GM21367 (cell line): Measurements from ENCODE around the gene MCCC1.
A peak's percentile ranks its signal among the peaks of the same experiment; 100 is the strongest.
"Not testable (repeated sequence)": the region's sequence is repeated elsewhere in the genome, so short reads cannot be mapped to it uniquely, and the experiment has no call there.

Experiments used
- ATAC-seq: cut with Tn5 transposase; IDR thresholded peaks from one replicate; pipeline ENCODE4 v1.9.1; 2021; ENCODE audit not compliant: unreplicated experiment

Gene MCCC1

DNA sequence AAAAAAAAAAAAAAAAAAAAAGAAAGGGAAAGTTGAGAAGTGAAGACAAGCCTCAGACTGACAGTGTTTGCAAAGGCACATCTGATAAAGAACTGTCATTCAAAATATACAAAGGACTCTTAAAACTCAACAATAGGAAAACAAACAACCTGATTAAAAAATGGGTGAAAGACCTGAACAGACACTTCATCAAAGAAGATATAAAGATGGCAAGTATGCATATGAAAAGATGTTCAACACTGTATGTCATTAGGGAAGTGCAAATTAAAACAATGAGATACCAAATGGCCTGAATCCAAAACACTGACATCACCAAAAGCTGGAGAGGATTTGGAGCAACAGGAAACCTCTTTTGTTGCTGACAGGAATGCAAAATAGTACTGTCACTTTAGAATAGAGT lies 48.6 kb downstream of the MCCC1 start:
- ATAC-seq: no peak

DNA sequence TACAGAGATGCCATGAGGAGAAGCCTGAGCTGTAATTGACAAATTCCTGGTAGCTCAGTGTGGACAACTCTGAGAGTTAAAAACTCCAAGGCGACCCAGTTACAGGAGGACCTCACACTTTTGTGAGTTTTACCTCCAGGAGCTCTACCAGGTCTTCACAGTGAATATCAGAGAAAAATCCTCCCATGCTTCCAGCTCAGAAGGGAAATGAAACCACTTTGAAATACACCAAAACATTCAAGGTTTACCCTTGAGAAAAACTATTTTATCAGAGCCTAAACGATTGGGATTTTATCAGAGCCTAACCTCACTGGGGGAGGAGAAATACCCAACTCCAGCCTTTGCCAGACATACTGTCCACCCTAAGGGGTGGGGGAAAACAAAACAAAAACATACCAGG lies 52.4 kb downstream of the MCCC1 start:
- ATAC-seq: no peak

DNA sequence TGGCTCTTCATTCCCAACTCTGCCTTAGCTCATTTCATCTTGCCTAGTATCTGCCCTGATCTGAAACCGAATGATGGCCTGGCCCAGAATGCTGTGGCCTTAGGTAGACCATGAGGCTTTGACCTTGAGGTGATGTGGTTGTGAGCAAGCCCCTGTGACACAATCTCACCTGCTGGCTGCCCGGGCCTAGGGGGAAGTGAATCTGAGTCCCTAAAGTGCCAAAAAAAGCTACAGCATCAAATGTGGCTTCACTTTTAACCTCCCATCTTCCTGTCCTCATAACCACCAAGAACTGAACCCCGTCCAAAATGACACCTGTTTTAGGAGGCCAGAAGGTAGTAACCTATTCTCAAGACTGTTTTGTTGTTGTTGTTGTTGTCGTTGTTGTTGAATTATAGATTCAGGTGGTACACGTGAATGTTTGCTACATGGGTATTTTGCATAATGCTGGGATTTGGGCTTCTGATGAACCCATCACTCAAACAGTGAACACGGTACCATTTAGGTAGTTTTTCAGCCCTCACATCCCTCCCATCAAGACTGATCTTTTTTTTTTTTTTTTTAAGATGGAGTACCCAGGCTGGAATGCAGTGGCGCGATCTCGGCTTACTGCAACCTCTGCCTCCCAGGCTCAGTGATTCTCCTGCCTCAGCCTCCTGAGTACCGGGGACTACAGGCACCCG lies 54.6 kb downstream of the MCCC1 start:
- ATAC-seq: peak; percentile 98

DNA sequence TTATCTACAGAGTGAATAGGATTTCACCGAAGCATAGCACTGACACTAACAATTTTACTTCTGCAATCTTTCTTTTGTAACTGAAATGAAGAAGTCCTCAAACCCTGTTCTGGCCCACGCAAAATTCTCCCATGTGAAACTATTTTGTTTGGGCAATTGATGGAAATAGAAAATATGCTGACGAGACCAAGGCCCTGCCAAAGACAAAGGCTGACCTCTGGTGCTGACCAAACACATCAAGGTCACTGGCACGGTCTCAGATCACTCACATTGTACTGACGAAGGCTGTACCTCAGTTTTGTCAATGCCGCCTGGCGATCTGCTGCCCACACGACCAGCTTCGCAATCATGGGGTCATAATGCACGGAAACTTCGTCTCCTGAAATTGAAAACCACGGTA lies 60.5 kb downstream of the MCCC1 start:
- ATAC-seq: no peak

DNA sequence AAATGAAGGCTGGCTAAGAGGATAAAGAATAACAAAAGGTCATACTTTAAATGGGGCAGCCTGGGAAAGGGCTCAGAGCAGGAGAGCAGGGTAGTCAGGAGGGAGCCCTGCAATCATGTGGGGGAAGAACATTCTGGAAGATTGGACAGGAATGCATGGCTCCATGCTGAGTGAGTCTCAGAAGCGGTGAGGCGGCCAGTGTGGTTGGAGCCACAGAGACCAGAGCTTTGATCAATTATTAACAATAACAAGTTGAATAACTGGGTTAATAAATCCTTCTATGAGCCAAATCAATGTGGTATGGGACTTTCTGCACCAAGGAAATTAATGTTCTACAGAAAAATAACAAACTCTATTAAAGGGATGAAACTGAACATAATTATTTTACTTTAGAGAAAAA lies 61.1 kb downstream of the MCCC1 start:
- ATAC-seq: no peak

DNA sequence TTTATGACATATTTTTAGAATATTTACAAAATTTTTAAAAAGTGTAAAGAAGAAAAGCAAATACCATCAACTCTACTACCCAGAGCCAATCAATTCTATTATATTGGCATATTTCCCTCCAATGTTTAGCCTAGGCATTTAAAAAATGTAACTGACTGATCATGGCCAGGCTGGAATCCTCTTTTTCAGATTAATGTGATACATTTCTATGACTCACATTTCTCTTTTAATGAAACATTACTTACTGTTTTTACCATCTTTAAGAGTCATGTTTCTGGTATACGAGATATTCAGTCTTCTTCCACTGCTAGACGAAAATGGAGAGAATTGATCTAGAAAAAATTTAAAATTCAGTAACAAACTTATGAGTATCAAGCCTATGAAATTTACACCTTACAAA lies 65.5 kb downstream of the MCCC1 start:
- ATAC-seq: no peak

DNA sequence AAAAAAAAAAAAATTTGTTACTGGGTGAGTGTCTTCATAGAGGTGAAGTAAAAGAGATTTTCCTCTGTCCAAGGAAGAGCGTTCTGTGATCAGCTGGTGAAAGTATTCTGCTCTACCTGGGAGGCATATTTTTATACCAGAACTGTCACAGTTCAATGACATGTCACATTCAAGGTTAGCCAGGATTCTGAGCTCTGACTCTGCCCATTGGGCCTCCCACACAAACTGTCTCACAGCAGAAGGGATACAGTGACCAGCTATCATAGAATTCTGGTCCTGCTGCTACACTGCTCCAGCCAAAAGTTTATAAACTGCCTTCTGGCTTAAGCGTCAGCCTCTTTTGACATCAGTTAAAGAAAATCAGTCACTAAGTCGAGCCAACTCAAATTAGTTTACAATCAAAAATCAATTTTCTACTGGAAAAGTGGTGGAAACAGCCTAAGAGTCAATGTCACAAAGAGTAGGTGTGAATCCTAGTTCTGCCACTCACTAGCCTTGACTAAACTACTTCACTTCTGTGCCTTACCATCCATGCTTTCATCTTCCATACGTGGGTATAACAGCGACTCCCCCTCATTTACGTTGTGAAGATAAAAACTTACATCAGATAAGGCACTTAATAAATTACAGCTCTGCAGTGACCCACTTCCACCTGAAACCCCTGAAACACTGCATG lies 66.3 kb downstream of the MCCC1 start:
- no peak for ATAC-seq

DNA sequence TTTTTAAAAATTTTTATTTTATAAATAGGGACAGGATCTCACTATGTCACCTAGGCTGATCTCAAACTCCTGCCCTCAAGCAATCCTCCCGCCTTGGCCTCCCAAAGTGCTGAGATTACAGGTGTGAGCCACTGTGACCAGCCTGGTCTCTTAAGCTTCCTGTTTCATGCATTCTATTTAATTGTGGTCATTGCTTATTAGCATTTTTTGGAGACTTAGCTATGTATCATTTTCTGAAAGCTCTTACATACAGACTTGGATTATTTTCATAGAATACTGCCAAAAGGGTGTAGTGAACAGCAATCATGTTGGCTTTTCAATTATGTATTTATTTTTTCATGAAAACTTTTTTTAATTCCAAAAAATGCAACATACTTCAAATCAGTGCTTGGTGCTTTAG lies 67.5 kb downstream of the MCCC1 start:
- no peak for ATAC-seq

DNA sequence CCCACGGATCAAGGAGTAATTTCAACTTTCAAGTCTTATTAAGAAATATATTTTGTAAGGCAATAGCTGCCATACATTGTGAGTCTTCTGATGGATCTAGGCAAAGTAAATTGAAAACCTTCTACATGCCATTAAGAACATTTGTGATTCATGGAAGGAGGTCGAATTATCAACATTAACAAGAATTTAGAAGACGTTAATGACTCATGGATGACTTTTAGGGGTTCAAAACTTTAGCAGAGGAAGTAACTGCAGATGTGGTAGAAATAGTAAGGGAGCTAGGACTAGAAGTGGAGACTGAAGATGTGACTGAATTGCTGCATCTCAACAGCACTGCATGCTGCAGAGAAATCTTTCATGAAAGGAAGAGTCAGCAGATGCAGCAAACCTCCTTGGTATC lies 70.9 kb downstream of the MCCC1 start:
- ATAC-seq: no peak

DNA sequence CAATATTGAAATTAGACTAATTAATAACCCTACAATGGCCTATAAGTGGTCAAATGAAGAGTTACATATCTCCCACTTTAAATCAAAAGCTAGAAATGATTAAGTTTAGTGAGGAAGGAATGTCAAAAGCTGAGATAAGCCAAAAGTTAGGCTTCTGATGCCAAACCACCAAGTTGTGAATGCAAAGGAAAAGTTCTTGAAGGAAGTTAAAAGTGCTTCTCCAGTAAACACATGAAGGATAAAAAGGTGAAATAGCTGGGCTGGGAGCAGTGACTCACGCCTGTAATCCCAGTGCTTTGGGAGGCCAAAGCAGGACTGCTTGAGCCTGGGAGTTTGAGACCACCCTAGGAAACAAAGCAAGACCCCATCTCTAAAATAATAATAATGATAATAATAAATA lies 72.0 kb downstream of the MCCC1 start:
- ATAC-seq: no peak

DNA sequence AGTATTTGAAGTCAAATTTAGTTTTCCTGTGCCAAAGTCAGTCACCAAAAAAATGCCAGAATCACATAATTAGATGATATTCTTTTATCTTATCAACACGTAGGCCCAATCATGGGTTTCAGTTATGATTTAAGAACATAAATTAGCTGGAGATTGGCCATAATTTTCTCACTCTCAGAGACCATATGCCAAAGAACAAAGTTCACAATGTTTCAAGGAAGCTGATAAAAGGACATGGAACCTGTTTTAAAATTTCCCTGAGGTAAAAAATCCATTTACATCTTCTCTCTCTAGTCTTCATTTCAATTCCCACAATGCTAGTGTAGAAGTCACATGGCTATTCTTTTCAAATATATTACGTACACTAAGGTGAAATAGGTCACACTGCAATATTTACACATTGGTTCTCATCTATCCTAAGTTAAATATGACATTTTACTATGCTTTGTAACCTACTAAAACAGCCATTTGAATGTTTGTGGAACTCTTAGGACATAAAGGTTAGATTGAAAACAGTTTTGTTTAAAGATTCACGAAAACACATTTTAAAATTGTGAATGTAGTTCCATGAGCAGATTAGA lies 76.3 kb downstream of the MCCC1 start:
- no peak for ATAC-seq

DNA sequence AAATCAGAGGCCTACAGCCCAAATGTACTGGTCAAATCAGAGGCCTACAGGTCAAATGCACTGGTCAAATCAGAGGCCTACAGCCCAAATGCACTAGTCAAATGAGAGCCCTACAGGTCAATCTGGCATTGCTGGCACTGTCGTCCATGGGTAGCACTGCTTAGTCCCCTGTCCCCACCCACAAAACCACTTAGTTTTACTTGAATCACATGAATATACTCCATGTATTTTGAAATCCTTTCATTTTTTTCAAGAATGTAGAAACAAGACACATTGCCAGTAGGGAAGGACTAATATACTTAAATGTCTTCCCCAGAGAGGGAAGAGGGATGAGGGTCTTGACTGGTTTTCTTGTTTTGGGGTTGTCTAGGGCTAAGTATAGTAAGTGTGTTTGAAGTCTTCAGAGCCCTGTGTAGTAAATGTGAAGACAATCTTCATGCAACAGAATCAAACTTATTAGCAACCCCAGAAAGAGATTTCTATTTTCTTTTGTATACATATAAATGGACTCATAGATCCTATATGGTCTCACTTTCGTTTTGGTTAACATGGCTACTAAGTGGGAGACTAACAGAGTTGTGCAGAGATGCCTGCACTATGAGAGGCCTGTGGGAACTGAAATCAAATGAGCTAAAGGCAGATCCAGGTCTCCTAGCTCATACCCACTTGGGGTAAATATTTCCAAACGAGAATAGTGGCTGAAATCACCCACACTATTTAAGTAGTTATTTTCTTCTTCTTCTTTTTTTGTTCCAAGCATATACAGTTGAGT lies 80.7 kb downstream of the MCCC1 start:
- no peak for ATAC-seq

DNA sequence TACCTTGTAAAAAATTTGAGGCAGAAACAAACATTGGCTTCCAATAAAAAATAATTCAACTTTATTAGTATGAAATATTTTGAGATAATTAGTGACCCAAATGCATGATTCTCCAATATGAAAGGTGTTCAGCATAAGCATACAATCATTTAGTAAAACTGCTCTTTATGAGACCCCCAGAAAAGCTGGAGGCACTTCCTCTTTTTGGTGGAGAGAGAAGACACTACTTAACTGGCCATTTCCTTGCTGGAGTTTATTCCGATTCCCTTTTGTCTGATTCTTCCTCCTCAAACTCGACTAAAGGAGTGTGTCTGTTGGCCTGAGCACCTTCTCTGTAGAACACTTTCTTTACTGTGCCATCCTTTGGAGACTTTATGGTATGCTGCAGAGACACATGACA lies 84.1 kb downstream of the MCCC1 start:
- ATAC-seq: no peak

DNA sequence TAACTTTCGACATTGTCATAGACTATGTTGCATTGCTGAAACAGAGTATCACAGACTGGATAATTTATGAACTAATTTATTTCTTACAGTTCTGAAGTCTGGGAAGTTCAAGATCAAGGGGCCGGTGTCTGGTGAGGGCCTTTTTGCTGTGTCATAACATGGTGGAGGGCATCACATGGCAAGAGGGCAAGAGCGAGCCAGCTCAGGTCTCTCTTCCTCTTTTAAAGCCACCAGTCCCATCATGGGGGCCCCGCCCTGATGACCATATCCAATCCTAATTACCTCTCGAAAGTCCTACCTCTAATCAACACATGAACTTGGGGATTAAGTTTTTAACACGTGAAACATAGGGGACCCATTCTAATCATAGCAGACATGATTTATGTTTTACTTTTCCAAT lies 85.4 kb downstream of the MCCC1 start:
- no peak for ATAC-seq

DNA sequence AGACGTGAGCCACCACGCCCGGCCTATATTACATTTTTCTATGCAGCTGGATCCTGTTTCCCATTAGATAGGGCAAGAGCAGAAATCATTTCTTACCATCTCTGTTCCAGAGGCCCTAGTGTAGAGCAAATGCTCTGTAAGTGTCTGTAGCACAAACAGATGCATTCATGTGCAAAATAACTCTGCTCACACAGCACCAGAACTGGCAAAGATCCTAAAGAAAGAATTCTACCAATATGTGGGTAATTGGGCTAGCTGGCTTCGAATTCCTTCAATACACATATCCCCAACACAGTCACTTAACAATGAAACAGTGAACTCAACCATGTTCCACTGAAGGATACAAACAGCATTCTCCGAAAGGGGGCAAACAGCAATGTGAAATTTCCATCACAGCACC lies 86.2 kb downstream of the MCCC1 start:
- no peak for ATAC-seq

DNA sequence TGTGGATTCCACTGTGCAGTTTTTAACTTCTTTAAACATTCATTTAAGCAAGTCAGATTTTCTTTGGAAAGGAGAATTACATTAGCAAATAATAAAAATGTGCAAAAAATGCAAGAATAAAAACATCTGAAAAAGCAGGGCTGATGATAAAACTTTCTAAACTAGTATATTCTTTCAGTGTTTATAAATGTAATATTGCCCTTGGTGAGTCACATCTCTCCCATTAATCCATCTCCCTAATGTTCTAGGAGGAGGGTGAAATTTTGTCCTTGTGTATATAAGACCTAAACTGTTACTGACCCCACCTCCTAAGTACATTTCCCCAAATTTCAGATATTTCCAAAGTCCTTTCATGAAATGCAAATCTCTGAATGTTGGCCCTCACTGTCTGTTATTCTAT lies 90.5 kb downstream of the MCCC1 start:
- no peak for ATAC-seq

DNA sequence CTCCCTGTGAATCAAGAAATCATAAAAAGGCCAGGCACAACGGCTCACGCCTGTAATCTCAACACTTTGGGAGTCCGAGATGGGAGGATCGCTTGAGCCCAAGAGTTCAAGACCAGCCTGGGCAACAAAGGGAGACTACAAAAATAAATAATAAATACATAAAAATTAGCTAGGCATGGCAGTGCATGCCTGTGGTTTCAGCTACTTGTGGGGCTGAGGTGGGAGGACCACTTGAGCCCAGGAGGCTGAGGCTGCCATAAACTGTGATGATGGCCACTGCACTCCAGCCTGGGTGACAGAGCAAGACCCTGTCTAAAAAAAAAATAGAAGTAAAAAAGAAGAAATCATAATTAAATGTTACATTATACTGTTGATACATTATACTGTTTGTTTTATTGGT lies 91.0 kb downstream of the MCCC1 start:
- no peak for ATAC-seq

DNA sequence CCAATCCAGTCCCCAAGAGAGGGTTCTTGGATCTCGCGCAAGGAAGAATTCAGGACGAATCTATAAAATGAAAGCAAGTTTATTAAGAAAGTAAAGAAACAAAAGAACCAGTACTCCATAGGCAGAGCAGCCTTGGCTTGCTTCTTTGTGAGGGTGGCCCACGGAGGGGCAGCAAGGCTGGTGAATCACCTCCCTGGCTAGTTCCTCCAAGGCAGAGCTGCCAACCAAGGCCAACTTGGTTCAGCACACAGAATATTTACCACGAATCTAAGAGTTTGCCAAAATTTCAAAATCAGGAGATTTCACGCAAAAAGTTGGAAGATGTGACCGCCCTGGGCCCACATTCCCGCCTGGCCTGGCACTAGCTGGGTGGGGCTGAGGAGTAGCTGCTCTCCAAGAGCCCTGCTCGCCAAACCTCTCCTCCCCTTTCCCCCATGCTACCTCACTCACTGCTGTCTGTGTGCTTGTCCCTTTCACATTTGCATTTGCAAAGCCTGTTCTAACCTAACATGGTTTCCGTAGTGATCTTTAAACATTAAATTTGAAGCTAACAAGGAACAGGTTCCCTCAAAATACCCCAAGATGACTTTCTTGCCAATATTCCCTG lies 92.8 kb downstream of the MCCC1 start:
- ATAC-seq: no peak

DNA sequence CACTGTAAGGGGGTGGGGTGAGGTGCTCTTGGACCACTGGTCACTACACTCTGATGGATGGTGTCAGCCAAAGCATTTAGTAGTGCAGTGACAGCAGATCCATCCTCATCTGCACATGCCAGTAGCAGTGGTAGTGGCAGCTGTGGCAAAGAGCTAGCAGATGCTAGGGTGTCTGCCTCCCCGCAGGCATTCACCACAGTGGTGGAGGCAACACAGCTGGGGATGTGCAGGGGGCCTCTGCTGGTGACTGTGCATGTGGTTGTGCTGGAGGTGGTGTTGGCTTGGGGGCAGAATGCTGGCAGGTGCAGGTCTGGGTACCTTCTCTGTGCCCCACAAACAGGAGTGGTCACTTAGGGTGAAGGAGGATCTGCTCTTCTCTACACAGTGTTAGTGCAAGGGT lies 99.5 kb downstream of the MCCC1 start:
- no peak for ATAC-seq

DNA sequence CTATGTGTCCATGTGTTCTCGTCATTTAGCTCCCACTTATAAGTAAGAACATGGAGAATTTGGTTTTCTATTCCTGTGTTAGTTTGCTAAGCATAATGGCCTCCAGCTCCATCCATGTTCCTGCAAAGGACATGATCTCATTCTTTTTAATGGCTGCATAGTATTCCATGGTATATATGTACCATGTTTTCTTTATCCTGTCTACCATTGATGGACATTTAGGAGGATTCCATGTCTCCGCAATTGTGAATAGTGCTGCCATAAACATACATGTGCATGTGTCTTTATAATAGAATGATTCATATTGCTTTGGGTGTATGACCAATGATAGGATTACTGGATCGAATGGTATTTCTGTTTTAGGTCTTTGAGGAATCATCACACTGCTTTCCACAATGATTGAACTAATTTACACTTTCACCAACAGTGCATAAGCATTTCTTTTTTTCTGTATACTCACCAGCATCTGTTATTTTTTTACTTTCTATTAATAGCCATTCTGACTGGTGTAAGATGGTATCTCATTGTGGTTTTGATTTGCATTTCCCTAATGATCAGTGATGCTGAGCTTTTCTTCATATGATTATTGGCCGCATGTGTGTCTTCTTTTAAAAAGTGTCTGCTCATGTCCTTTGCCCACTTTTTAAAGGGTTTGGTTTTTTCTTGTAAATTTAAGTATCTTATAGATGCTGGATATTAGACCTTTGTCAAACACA lies 105.7 kb downstream of the MCCC1 start:
- ATAC-seq: not testable (repeated sequence)

DNA sequence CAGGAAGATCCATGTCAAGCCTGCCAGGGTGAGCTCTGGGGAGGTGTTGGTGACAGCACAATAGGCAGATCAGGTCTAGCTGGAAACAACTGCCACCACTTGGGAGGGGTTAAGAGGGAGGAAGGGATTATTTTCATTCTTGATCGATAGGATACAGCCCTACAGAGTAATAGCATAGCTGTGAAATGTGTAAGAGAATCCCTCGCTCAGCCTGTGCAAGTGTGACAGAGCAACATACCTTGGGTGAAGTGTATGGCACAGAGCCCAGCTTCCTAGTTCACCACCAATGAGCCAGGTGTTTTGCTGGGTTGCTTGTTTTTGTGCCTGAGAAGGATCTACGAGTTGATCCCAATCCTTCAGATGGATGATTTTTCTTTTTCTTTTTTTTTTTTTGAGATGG lies 109.7 kb downstream of the MCCC1 start:
- ATAC-seq: no peak
